GM23338 (cell line): ENCODE measurements around the gene SHISAL2B. TPM values are rescaled to one million over a fixed set of nuclear protein-coding genes. Genes with fewer than 3 reads are reported as not detected.

Source experiments
- ATAC-seq: fragments of 200-7000 bp; cut with Tn5 transposase; 3 replicates; pipeline ENCODE4 v1.9.1; 2020
- DNase-seq: peaks from one replicate; pipeline ENCODE4 v3.0.0-alpha.2; 2015; ENCODE audit warnings: low spot score
- H2AFZ ChIP-seq: fragments of 200-600 bp; sonication (generic); 2 replicates; pipeline ENCODE4 v1.8.0; 2016; ENCODE audit warnings: antibody characterized with exemption, mild to moderate bottlenecking, moderate library complexity
- H3F3A ChIP-seq: fragments of 200-600 bp; sonication (generic); replicated peaks from 2 replicates; pipeline ENCODE4 v1.8.0; 2017; ENCODE audit warnings: antibody characterized with exemption, mixed run types, low read depth
- H3K27ac ChIP-seq: fragments of 200-600 bp; sonication (generic); 2 replicates; pipeline ENCODE4 v1.6.1; 2016; ENCODE audit warnings: low read depth
- H3K27me3 ChIP-seq: fragments of 200-600 bp; sonication (generic); 2 replicates; pipeline ENCODE4 v1.8.0; 2016; ENCODE audit warnings: mild to moderate bottlenecking, mixed run types, moderate library complexity; ENCODE audit not compliant: insufficient read depth
- H3K36me3 ChIP-seq: fragments of 200-600 bp; sonication (generic); 2 replicates; pipeline ENCODE4 v1.8.0; 2016; ENCODE audit warnings: mild to moderate bottlenecking; ENCODE audit not compliant: insufficient read depth
- H3K4me1 ChIP-seq: fragments of 200-600 bp; sonication (generic); 2 replicates; pipeline ENCODE4 v1.8.0; 2016; ENCODE audit warnings: mild to moderate bottlenecking, moderate library complexity; ENCODE audit not compliant: insufficient read depth
- H3K4me2 ChIP-seq: fragments of 200-600 bp; sonication (generic); 2 replicates; pipeline ENCODE4 v1.7.1; 2017; ENCODE audit warnings: mixed run types
- H3K4me3 ChIP-seq: fragments of 200-600 bp; sonication (generic); 2 replicates; pipeline ENCODE4 v1.6.1; 2016; ENCODE audit warnings: mixed run types
- H3K79me2 ChIP-seq: fragments of 200-600 bp; sonication (generic); replicated peaks from 2 replicates; pipeline ENCODE4 v1.8.0; 2017; ENCODE audit warnings: mild to moderate bottlenecking; ENCODE audit not compliant: insufficient read depth
- H3K9me2 ChIP-seq: fragments of 200-600 bp; sonication (generic); 2 replicates; pipeline ENCODE4 v1.8.0; 2017; ENCODE audit not compliant: insufficient read depth
- H4K20me1 ChIP-seq: fragments of 200-600 bp; sonication (generic); replicated peaks from 2 replicates; pipeline ENCODE4 v1.8.0; 2017; ENCODE audit warnings: mild to moderate bottlenecking; ENCODE audit not compliant: insufficient read depth
- H3K27ac Mint-ChIP-seq: 2 replicates; pipeline ENCODE4 v1.8.0; 2020; ENCODE audit warnings: inconsistent platforms, mild to moderate bottlenecking, moderate library complexity, mixed read lengths
- H3K27me3 Mint-ChIP-seq: 3 replicates; pipeline ENCODE4 v1.8.0; 2022; ENCODE audit warnings: low read depth, mild to moderate bottlenecking, moderate library complexity, mixed read lengths, inconsistent platforms; ENCODE audit not compliant: insufficient read depth, poor library complexity
- H3K36me3 Mint-ChIP-seq: 3 replicates; pipeline ENCODE4 v1.8.0; 2021; ENCODE audit warnings: low read depth, mild to moderate bottlenecking, inconsistent platforms, moderate library complexity, mixed read lengths
- H3K4me1 Mint-ChIP-seq: 3 replicates; pipeline ENCODE4 v1.8.0; 2020; ENCODE audit warnings: mild to moderate bottlenecking, inconsistent platforms, mixed read lengths
- H3K4me3 Mint-ChIP-seq: 3 replicates; pipeline ENCODE4 v1.8.0; 2021; ENCODE audit warnings: moderate library complexity, mild to moderate bottlenecking, inconsistent platforms, mixed read lengths
- H3K9me3 Mint-ChIP-seq: 3 replicates; pipeline ENCODE4 v1.8.0; 2020; ENCODE audit warnings: moderate library complexity, mild to moderate bottlenecking, inconsistent platforms, mixed read lengths
- ETS1 ChIP-seq: IDR thresholded peaks from 2 replicates; pipeline ENCODE4 v1.6.1; 2016; ENCODE audit warnings: antibody characterized with exemption
- JUNB ChIP-seq: IDR thresholded peaks from one replicate; pipeline ENCODE4 v1.6.1; 2016; ENCODE audit warnings: antibody characterized with exemption; ENCODE audit not compliant: unreplicated experiment
- POLR2AphosphoS5 ChIP-seq: IDR thresholded peaks from 2 replicates; pipeline ENCODE4 v1.6.1; 2016; ENCODE audit warnings: antibody characterized with exemption, low read depth
- STAT1 ChIP-seq: IDR thresholded peaks from one replicate; pipeline ENCODE4 v1.6.1; 2016; ENCODE audit warnings: antibody characterized with exemption; ENCODE audit not compliant: unreplicated experiment
- ZNF462 ChIP-seq: fragments of 250-450 bp; sonication (Bioruptor Pico); IDR thresholded peaks from 2 replicates; pipeline ENCODE4 v1.5.0; 2020; ENCODE audit warnings: mild to moderate bottlenecking, moderate library complexity
- polyA plus RNA-seq: library from polyadenylated mRNA; unstranded; fragments of >200 nt; fragmentation: Nextera tagmentation; extraction: Ambion mirVana; gene quantifications from 2 replicates; pipeline ENCODE4 v1.2.1, GENCODE V29; 2016
- total RNA-seq: library from RNA; depleted of rRNA; stranded (reverse); fragments of >200 nt; shearing (Covaris generic); gene quantifications from 2 replicates; pipeline ENCODE4 v1.2.3, GENCODE V29; 2014

SHISAL2B gene
- total and polyA plus RNA-seq, 2 experiments from 2014 or later: 12.3 to 21.1 TPM

- TF ChIP-seq ZNF462 (CRISPR knock-in tag) (no peak), ETS1 (no peak), JUNB (no peak)
Observed at GRCh38 chr5:64759960-64760660, 69.8 kb downstream of the SHISAL2B start (continued).

GRCh38 chr5:64763948-64764503 is 73.7 kb downstream of the SHISAL2B start:
- Mint-ChIP-seq H3K9me3 (no peaks in the 10 kb centered on the region), H3K4me1 (peaks cover 34% of the 10 kb centered on the region), H3K27me3 (no peaks in the 10 kb centered on the region), H3K36me3 (peaks cover 23% of the 10 kb centered on the region), H3K27ac (no peak overlapping the region; the same call in 1 of the 2 replicates), H3K4me3 (no peak overlapping the region)
- ATAC-seq (no peak), DNase-seq (no peak)
- no peaks in the 10 kb centered on the region for H3K27me3 ChIP-seq
- H2AFZ ChIP-seq: no peak overlapping the region
- H4K20me1 ChIP-seq: peaks cover 7% of the 10 kb centered on the region; the same call in 1 of the 2 replicates
- no peaks in the 10 kb centered on the region; the same call in none of the 2 replicates for H3K36me3 ChIP-seq
- peaks cover 14% of the 10 kb centered on the region for H3K4me1 ChIP-seq
- H3K4me2 ChIP-seq: no peak overlapping the region
- no peaks in the 10 kb centered on the region for H3F3A ChIP-seq
- no peaks in the 10 kb centered on the region for H3K9me2 ChIP-seq
- no peak overlapping the region for H3K4me3 ChIP-seq
- no peak overlapping the region for H3K27ac ChIP-seq
- peaks cover 93% of the 10 kb centered on the region for H3K79me2 ChIP-seq
- TF ChIP-seq ETS1 (no peak), JUNB (no peak), POLR2AphosphoS5 (no peak), ZNF462 (CRISPR knock-in tag) (no peak), STAT1 (no peak)
